Peyer's patch (tissue), 4 donors: ENCODE measurements around the gene UBE2M. TPM values are rescaled to one million over a fixed set of nuclear protein-coding genes. Genes with fewer than 3 reads are reported as not detected.

Source experiments
- small RNA-seq, 2 donors: library from RNA; depleted of rRNA; stranded (forward); fragments of <200 nt; gene quantifications; one replicate each; pipeline ENCODE3, GENCODE V24; 2016
- total RNA-seq, 4 donors: library from RNA; depleted of rRNA; stranded (reverse); fragments of >200 nt; gene quantifications; one replicate each; pipeline ENCODE4 v1.1.0, GENCODE V29; 2016

The UBE2M gene
- total RNA-seq, 4 donors from 2014 or later, result 10.2 to 37.1 (median 18.5) TPM

Small RNA genes lying within 50 kb of the gene (small RNA-seq; reads per million reads assigned to genes)
- 0 reads per million in 2 donors for gene MIR6807
- 0 reads per million in 2 donors for gene RN7SL525P

Other genes starting within 250 kb of the UBE2M start
- gene ZSCAN22, start 231.6 kb downstream of the UBE2M start, total RNA-seq, result 1 to 10 TPM; 2.5 to 4.6 (median 4.0) TPM
- 10 to 100 TPM in 1 of 4 donors, 1 to 10 TPM in 2, not detected in 1; 5.4 to 26.4 (median 8.3) TPM for gene A1BG, start 205.1 kb downstream of the UBE2M start, total RNA-seq
- 1 to 10 TPM in 2 of 4 donors, under 1 TPM in 1, not detected in 1; 0.70 to 4.4 (median 2.1) TPM for gene ZNF497, start 195.9 kb downstream of the UBE2M start, total RNA-seq
- gene ZNF837, start 177.6 kb downstream of the UBE2M start, total RNA-seq, result 10 to 100 TPM in 1 of 4 donors, 1 to 10 TPM in 3; 3.3 to 10.9 (median 7.7) TPM
- gene RPS5, start 171.3 kb downstream of the UBE2M start, total RNA-seq, result 1,000 to 10,000 TPM in 1 of 4 donors, 100 to 1,000 TPM in 3; 428 to 1,258 (median 517) TPM
- not detected for gene RNF225, start 163.0 kb downstream of the UBE2M start, total RNA-seq
- 10 to 100 TPM in 1 of 4 donors, 1 to 10 TPM in 3; 2.5 to 18.2 (median 9.6) TPM for gene ZNF584, start 150.0 kb downstream of the UBE2M start, total RNA-seq
- gene ZNF132, start 118.5 kb downstream of the UBE2M start, total RNA-seq, result 10 to 100 TPM in 1 of 4 donors, 1 to 10 TPM in 3; 3.9 to 12.4 (median 7.2) TPM
- 10 to 100 TPM in 3 of 4 donors, 1 to 10 TPM in 1; 7.0 to 13.1 (median 10.5) TPM for gene ZNF324B, start 107.0 kb downstream of the UBE2M start, total RNA-seq
- 10 to 100 TPM; 12.4 to 31.2 (median 22.7) TPM for gene ZNF324, start 91.5 kb downstream of the UBE2M start, total RNA-seq
- 10 to 100 TPM; 12.8 to 25.6 (median 19.6) TPM for gene ZNF446, start 82.3 kb downstream of the UBE2M start, total RNA-seq
- 1 to 10 TPM in 3 of 4 donors, under 1 TPM in 1; 0.88 to 6.3 (median 2.3) TPM for gene SLC27A5, start 46.6 kb downstream of the UBE2M start, total RNA-seq
- 10 to 100 TPM in 3 of 4 donors, 1 to 10 TPM in 1; 7.4 to 21.6 (median 14.3) TPM for gene ZBTB45, start 38.8 kb downstream of the UBE2M start, total RNA-seq
- gene TRIM28, start 14.5 kb downstream of the UBE2M start, total RNA-seq, result 100 to 1,000 TPM; 164 to 281 (median 196) TPM
- 100 to 1,000 TPM in 2 of 4 donors, 10 to 100 TPM in 2; 79.2 to 115 (median 101) TPM for gene CHMP2A, start 3.5 kb downstream of the UBE2M start, total RNA-seq
- 100 to 1,000 TPM in 1 of 4 donors, 10 to 100 TPM in 3; 60.9 to 123 (median 82.3) TPM for gene MZF1, start 14.7 kb upstream of the UBE2M start, total RNA-seq